CD14-positive monocyte (primary cell): Measurements from ENCODE around the gene NRG3. TPM values are rescaled to one million over a fixed set of nuclear protein-coding genes. Genes with fewer than 3 reads are reported as not detected.

ENCODE experiments used
- DNase-seq, 3 donors: peaks; one replicate each; pipeline ENCODE4 v3.0.0-alpha.2; 2011 to 2022
- H2AFZ ChIP-seq: 2 replicates; pipeline ENCODE4 v1.6.0; 2012; ENCODE audit warnings: mild to moderate bottlenecking, low read depth, low read length, inconsistent platforms; ENCODE audit not compliant: insufficient read depth, poor library complexity, severe bottlenecking
- H3K27ac ChIP-seq, 2 donors: 1 replicate in 1 of 2; 2 replicates in 1 of 2; pipeline ENCODE4 v1.5.1; 2012 to 2013; ENCODE audit warnings: low read length in 2 of 2, control low read depth in 1 of 2, inconsistent platforms in 1 of 2, low read depth in 1 of 2, mild to moderate bottlenecking in 1 of 2
- H3K27me3 ChIP-seq, 2 donors: one replicate each; pipeline versions ENCODE4 v1.6.0 to v1.6.1; 2011 to 2013; ENCODE audit warnings: low read length in 2 of 2; ENCODE audit not compliant: control insufficient read depth in 2 of 2, insufficient read depth in 2 of 2
- H3K36me3 ChIP-seq, 2 donors: replicated peaks in 1 of 2; 1 replicate in 1 of 2; 2 replicates in 1 of 2; pipeline versions ENCODE4 v1.5.1 to v1.6.1; 2012 to 2013; ENCODE audit warnings: low read length in 2 of 2, control low read depth in 1 of 2, inconsistent platforms in 1 of 2, mild to moderate bottlenecking in 1 of 2; ENCODE audit not compliant: insufficient read depth in 2 of 2, control insufficient read depth in 1 of 2
- H3K4me1 ChIP-seq, 2 donors: 1 replicate in 1 of 2; 2 replicates in 1 of 2; pipeline versions ENCODE4 v1.5.1 to v1.6.1; 2012 to 2013; ENCODE audit warnings: low read length in 2 of 2, control low read depth in 1 of 2, inconsistent platforms in 1 of 2, mild to moderate bottlenecking in 1 of 2, moderate library complexity in 1 of 2; ENCODE audit not compliant: insufficient read depth in 2 of 2, control insufficient read depth in 1 of 2
- H3K4me2 ChIP-seq: replicated peaks from 2 replicates; pipeline ENCODE3; 2012; ENCODE audit warnings: low read length, moderate library complexity, mild to moderate bottlenecking; ENCODE audit not compliant: poor library complexity, severe bottlenecking; ENCODE audit errors: extremely low read depth
- H3K4me3 ChIP-seq, 3 experiments: fragments of 200-600 bp in 1 of 3; sonication (generic) in 1 of 3; replicated peaks in 1 of 3; 1 replicate in 2 of 3; 2 replicates in 1 of 3; pipeline ENCODE4 v1.5.1; 2011 to 2013; ENCODE audit warnings: low read length in 3 of 3, mild to moderate bottlenecking in 3 of 3, control low read depth in 2 of 3, low read depth in 2 of 3, inconsistent platforms in 1 of 3, moderate library complexity in 1 of 3
- H3K79me2 ChIP-seq: 2 replicates; pipeline ENCODE4 v1.6.0; 2012; ENCODE audit warnings: mild to moderate bottlenecking, control low read depth, inconsistent platforms, low read length, moderate library complexity; ENCODE audit not compliant: insufficient read depth
- H3K9ac ChIP-seq: 2 replicates; pipeline ENCODE4 v1.6.0; 2017; ENCODE audit warnings: low read length, mild to moderate bottlenecking; ENCODE audit not compliant: insufficient read depth, poor library complexity, severe bottlenecking
- H3K9me3 ChIP-seq, 2 donors: replicated peaks in 1 of 2; 1 replicate in 1 of 2; 2 replicates in 1 of 2; pipeline versions ENCODE4 v1.5.1 to v1.6.1; 2012 to 2013; ENCODE audit warnings: low read length in 2 of 2, control low read depth in 1 of 2; ENCODE audit not compliant: control insufficient read depth in 1 of 2, insufficient read depth in 1 of 2
- H4K20me1 ChIP-seq: 2 replicates; pipeline ENCODE4 v1.6.0; 2012; ENCODE audit warnings: mild to moderate bottlenecking, low read length, control low read depth, moderate library complexity; ENCODE audit not compliant: insufficient read depth
- H3K27ac Mint-ChIP-seq, 7 donors: one replicate each; pipeline ENCODE4 v1.8.0; 2020; ENCODE audit warnings: mild to moderate bottlenecking in 7 of 7, mixed read lengths in 7 of 7, moderate library complexity in 6 of 7, inconsistent platforms in 2 of 7
- H3K27me3 Mint-ChIP-seq, 3 donors: one replicate each; pipeline ENCODE4 v1.8.0; 2021 to 2022; ENCODE audit warnings: low read depth in 3 of 3, mild to moderate bottlenecking in 3 of 3, mixed read lengths in 3 of 3, moderate library complexity in 3 of 3, inconsistent platforms in 1 of 3
- H3K36me3 Mint-ChIP-seq, 2 donors: one replicate each; pipeline ENCODE4 v1.8.0; 2020; ENCODE audit warnings: mixed read lengths in 2 of 2, inconsistent platforms in 1 of 2, mild to moderate bottlenecking in 1 of 2
- H3K4me1 Mint-ChIP-seq: one replicate; pipeline ENCODE4 v1.8.0; 2020; ENCODE audit warnings: mild to moderate bottlenecking, mixed read lengths
- H3K4me3 Mint-ChIP-seq, 2 donors: one replicate each; pipeline ENCODE4 v1.8.0; 2020; ENCODE audit warnings: mild to moderate bottlenecking in 2 of 2, mixed read lengths in 2 of 2, moderate library complexity in 1 of 2
- H3K9me3 Mint-ChIP-seq, 7 donors: one replicate each; pipeline ENCODE4 v1.8.0; 2020 to 2022; ENCODE audit warnings: mixed read lengths in 7 of 7, mild to moderate bottlenecking in 6 of 7, moderate library complexity in 6 of 7, inconsistent platforms in 2 of 7
- CTCF ChIP-seq: fragments of 200-600 bp; IDR thresholded peaks from one replicate; pipeline ENCODE4 v1.8.0; 2022; ENCODE audit warnings: antibody characterized with exemption, mild to moderate bottlenecking
- WGBS: methylation state at CpG from one replicate; pipeline ENCODE4 v1.1.5; 2013; ENCODE audit warnings: missing lambda C conversion rate; ENCODE audit not compliant: insufficient coverage; 5-methylcytosine and 5-hydroxymethylcytosine counted together
- intact Hi-C, 2 donors: fragments of 100-400 bp; cut with micrococcal nuclease; formaldehyde crosslinking; loops; one replicate each; pipeline versions ENCODE4 v1.15.0 to v1.15.1; 2023
- polyA plus RNA-seq, 3 donors: library from polyadenylated mRNA; depleted of rRNA in 1 of 3; unstranded in 2 of 3; stranded (reverse) in 1 of 3; fragments of 300-500 nt in 2 of 3; fragments of >200 nt in 1 of 3; fragmentation: Illumina TruSeq in 2 of 3; gene quantifications; 1 replicate in 2 of 3; 2 replicates in 1 of 3; pipeline ENCODE4 v1.2.3, GENCODE V29; 2012 to 2021

The NRG3 gene
- polyA plus RNA-seq, 3 donors: not detected

GRCh38 chr10:82162549-82163195 is 287.7 kb downstream of the NRG3 start:
- no peaks in the 10 kb centered on the region for H3K27me3 ChIP-seq
- no peak for DNase-seq
- no peak overlapping the region for H3K27ac Mint-ChIP-seq
- H3K9me3 ChIP-seq: no peaks in the 10 kb centered on the region
- no peak overlapping the region for H3K4me3 ChIP-seq
- H3K9ac ChIP-seq: no peak overlapping the region
- H3K36me3 Mint-ChIP-seq: no peaks in the 10 kb centered on the region
- no peaks in the 10 kb centered on the region for H3K4me1 ChIP-seq
- no peak overlapping the region for H2AFZ ChIP-seq
- H3K9me3 Mint-ChIP-seq: peaks cover 0 to 4% (median 1%) of the 10 kb centered on the region in 7 donors
- no peak overlapping the region for H3K4me2 ChIP-seq
- TF ChIP-seq CTCF: no peak
- H3K27ac ChIP-seq: no peak overlapping the region
- intact Hi-C loops: no loop called here
- no peak overlapping the region for H3K4me3 Mint-ChIP-seq
- no peaks in the 10 kb centered on the region for H3K4me1 Mint-ChIP-seq
- H4K20me1 ChIP-seq: no peaks in the 10 kb centered on the region
- no peaks in the 10 kb centered on the region for H3K79me2 ChIP-seq
- no peaks in the 10 kb centered on the region for H3K36me3 ChIP-seq
- WGBS: no CpG with 5 or more reads among the region's 4 CpGs
- no peaks in the 10 kb centered on the region for H3K27me3 Mint-ChIP-seq

DNA sequence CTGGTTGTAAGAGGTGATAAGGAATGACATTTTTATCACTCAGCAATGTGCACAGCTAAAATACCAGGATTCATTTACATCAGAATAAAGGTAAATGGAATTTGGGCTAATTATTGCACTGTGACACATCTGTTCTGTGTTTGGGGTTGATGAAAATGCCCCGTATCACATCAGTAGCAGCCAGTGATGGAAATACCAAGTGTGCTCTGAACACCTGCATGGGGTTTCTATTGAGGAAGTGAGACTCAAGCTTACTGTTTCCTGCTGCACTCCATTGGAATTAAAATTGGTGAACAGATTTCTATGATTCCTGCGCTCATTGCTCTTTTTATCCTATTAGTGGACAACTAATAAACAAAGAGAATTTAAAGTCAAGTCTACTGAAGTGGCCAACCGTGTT is 296.9 kb downstream of the NRG3 start:
- WGBS: 40% methylated on average over 1 of the region's 3 CpGs
- no peaks in the 10 kb centered on the region for H3K27me3 Mint-ChIP-seq
- intact Hi-C loops: no loop called here
- Histone ChIP-seq H3K27me3 (no peaks in the 10 kb centered on the region), H3K4me3 (no peak overlapping the region), H3K4me2 (no peak overlapping the region), H4K20me1 (no peaks in the 10 kb centered on the region), H3K27ac (no peak overlapping the region), H3K9ac (no peak overlapping the region), H3K79me2 (no peaks in the 10 kb centered on the region), H3K9me3 (no peaks in the 10 kb centered on the region), H3K36me3 (no peaks in the 10 kb centered on the region), H3K4me1 (no peaks in the 10 kb centered on the region), H2AFZ (no peak overlapping the region)
- TF ChIP-seq CTCF: no peak
- H3K36me3 Mint-ChIP-seq: no peaks in the 10 kb centered on the region
- peaks cover 0 to 8% (median 6%) of the 10 kb centered on the region in 7 donors for H3K9me3 Mint-ChIP-seq
- H3K27ac Mint-ChIP-seq: no peak overlapping the region
- no peak for DNase-seq
- no peaks in the 10 kb centered on the region for H3K4me1 Mint-ChIP-seq
- no peak overlapping the region for H3K4me3 Mint-ChIP-seq
